GM23338 (cell line): ENCODE data around the gene RNF40. TPM values are rescaled to one million over a fixed set of nuclear protein-coding genes. Genes with fewer than 3 reads are reported as not detected.

ENCODE experiments used
- ATAC-seq: fragments of 200-7000 bp; cut with Tn5 transposase; 3 replicates; pipeline ENCODE4 v1.9.1; 2020
- DNase-seq: peaks from one replicate; pipeline ENCODE4 v3.0.0-alpha.2; 2015; ENCODE audit warnings: low spot score
- H2AFZ ChIP-seq: fragments of 200-600 bp; sonication (generic); 2 replicates; pipeline ENCODE4 v1.8.0; 2016; ENCODE audit warnings: antibody characterized with exemption, mild to moderate bottlenecking, moderate library complexity
- H3F3A ChIP-seq: fragments of 200-600 bp; sonication (generic); replicated peaks from 2 replicates; pipeline ENCODE4 v1.8.0; 2017; ENCODE audit warnings: antibody characterized with exemption, mixed run types, low read depth
- H3K27ac ChIP-seq: fragments of 200-600 bp; sonication (generic); 2 replicates; pipeline ENCODE4 v1.6.1; 2016; ENCODE audit warnings: low read depth
- H3K27me3 ChIP-seq: fragments of 200-600 bp; sonication (generic); 2 replicates; pipeline ENCODE4 v1.8.0; 2016; ENCODE audit warnings: mild to moderate bottlenecking, mixed run types, moderate library complexity; ENCODE audit not compliant: insufficient read depth
- H3K36me3 ChIP-seq: fragments of 200-600 bp; sonication (generic); 2 replicates; pipeline ENCODE4 v1.8.0; 2016; ENCODE audit warnings: mild to moderate bottlenecking; ENCODE audit not compliant: insufficient read depth
- H3K4me1 ChIP-seq: fragments of 200-600 bp; sonication (generic); 2 replicates; pipeline ENCODE4 v1.8.0; 2016; ENCODE audit warnings: mild to moderate bottlenecking, moderate library complexity; ENCODE audit not compliant: insufficient read depth
- H3K4me2 ChIP-seq: fragments of 200-600 bp; sonication (generic); 2 replicates; pipeline ENCODE4 v1.7.1; 2017; ENCODE audit warnings: mixed run types
- H3K4me3 ChIP-seq: fragments of 200-600 bp; sonication (generic); 2 replicates; pipeline ENCODE4 v1.6.1; 2016; ENCODE audit warnings: mixed run types
- H3K79me2 ChIP-seq: fragments of 200-600 bp; sonication (generic); replicated peaks from 2 replicates; pipeline ENCODE4 v1.8.0; 2017; ENCODE audit warnings: mild to moderate bottlenecking; ENCODE audit not compliant: insufficient read depth
- H3K9me2 ChIP-seq: fragments of 200-600 bp; sonication (generic); 2 replicates; pipeline ENCODE4 v1.8.0; 2017; ENCODE audit not compliant: insufficient read depth
- H4K20me1 ChIP-seq: fragments of 200-600 bp; sonication (generic); replicated peaks from 2 replicates; pipeline ENCODE4 v1.8.0; 2017; ENCODE audit warnings: mild to moderate bottlenecking; ENCODE audit not compliant: insufficient read depth
- H3K27ac Mint-ChIP-seq: 2 replicates; pipeline ENCODE4 v1.8.0; 2020; ENCODE audit warnings: inconsistent platforms, mild to moderate bottlenecking, moderate library complexity, mixed read lengths
- H3K27me3 Mint-ChIP-seq: 3 replicates; pipeline ENCODE4 v1.8.0; 2022; ENCODE audit warnings: low read depth, mild to moderate bottlenecking, moderate library complexity, mixed read lengths, inconsistent platforms; ENCODE audit not compliant: insufficient read depth, poor library complexity
- H3K36me3 Mint-ChIP-seq: 3 replicates; pipeline ENCODE4 v1.8.0; 2021; ENCODE audit warnings: low read depth, mild to moderate bottlenecking, inconsistent platforms, moderate library complexity, mixed read lengths
- H3K4me1 Mint-ChIP-seq: 3 replicates; pipeline ENCODE4 v1.8.0; 2020; ENCODE audit warnings: mild to moderate bottlenecking, inconsistent platforms, mixed read lengths
- H3K4me3 Mint-ChIP-seq: 3 replicates; pipeline ENCODE4 v1.8.0; 2021; ENCODE audit warnings: moderate library complexity, mild to moderate bottlenecking, inconsistent platforms, mixed read lengths
- H3K9me3 Mint-ChIP-seq: 3 replicates; pipeline ENCODE4 v1.8.0; 2020; ENCODE audit warnings: moderate library complexity, mild to moderate bottlenecking, inconsistent platforms, mixed read lengths
- CREB1 ChIP-seq: fragments of 250-450 bp; sonication (Bioruptor Pico); IDR thresholded peaks from 2 replicates; pipeline ENCODE4 v1.5.0; 2020; ENCODE audit warnings: low read depth, mild to moderate bottlenecking, moderate library complexity
- JUNB ChIP-seq: IDR thresholded peaks from one replicate; pipeline ENCODE4 v1.6.1; 2016; ENCODE audit warnings: antibody characterized with exemption; ENCODE audit not compliant: unreplicated experiment
- POLR2AphosphoS5 ChIP-seq: IDR thresholded peaks from 2 replicates; pipeline ENCODE4 v1.6.1; 2016; ENCODE audit warnings: antibody characterized with exemption, low read depth
- polyA plus RNA-seq: library from polyadenylated mRNA; unstranded; fragments of >200 nt; fragmentation: Nextera tagmentation; extraction: Ambion mirVana; gene quantifications from 2 replicates; pipeline ENCODE4 v1.2.1, GENCODE V29; 2016
- total RNA-seq: library from RNA; depleted of rRNA; stranded (reverse); fragments of >200 nt; shearing (Covaris generic); gene quantifications from 2 replicates; pipeline ENCODE4 v1.2.3, GENCODE V29; 2014
- TF ChIP-seq, protein P1 (sequence below): fragments of 250-450 bp; sonication (Bioruptor Pico); IDR thresholded peaks from 2 replicates; pipeline ENCODE4 v1.5.0; 2020; ENCODE audit warnings: mild to moderate bottlenecking, moderate library complexity
- TF ChIP-seq, protein P2 (sequence below): IDR thresholded peaks from 2 replicates; pipeline ENCODE4 v1.6.1; 2016; ENCODE audit warnings: antibody characterized with exemption
- TF ChIP-seq, protein P3 (sequence below): IDR thresholded peaks from one replicate; pipeline ENCODE4 v1.6.1; 2018; ENCODE audit warnings: antibody characterized with exemption; ENCODE audit not compliant: unreplicated experiment

The RNF40 gene
- total and polyA plus RNA-seq, 2 experiments from 2014 or later = 36.0 to 78.5 TPM

DNA sequence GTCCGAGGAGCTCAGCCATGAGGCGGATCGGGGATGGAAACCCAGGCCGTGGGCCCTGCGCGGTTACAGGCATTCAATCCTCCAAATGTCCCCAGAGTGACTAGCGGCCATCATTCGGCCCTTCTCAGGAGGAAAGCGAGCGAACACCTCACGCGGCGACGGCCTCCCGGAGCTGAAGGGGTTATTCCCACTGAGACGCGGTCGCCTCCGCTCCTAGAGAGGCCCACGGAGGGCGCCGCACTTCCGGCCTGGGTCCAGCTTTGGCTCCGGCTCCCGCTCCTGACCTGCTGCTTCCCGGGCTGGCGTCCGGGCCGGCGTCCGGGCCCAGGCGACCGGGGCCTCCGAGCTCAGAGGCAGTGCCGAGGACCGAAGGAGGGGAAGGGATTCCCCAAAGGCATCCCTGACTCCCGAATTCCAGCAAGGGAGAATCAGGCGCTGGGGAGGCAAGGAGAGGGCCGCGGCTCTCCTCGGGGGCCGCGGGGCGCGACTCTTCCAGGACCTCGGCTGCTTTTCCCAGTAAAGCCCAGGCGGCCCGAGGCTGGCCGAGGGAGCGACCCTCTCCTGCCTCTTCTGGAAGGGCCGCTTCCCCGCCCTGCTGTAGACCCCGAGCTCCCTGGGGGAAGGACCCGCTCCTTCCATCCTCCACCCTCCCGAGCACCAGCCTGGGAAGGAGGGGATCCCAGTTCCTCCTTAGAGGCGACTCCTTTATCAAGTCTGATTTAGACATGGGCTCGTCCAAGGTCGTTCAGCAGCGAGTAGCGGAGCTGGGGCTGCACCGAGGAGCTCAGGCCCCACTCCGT lies 43.4 kb downstream of the RNF40 start:
- H3K27me3 Mint-ChIP-seq = peaks cover 30% of the 10 kb centered on the region
- H3K4me2 ChIP-seq = peak overlapping the region; percentile 97
- TF ChIP-seq, protein P1, sequence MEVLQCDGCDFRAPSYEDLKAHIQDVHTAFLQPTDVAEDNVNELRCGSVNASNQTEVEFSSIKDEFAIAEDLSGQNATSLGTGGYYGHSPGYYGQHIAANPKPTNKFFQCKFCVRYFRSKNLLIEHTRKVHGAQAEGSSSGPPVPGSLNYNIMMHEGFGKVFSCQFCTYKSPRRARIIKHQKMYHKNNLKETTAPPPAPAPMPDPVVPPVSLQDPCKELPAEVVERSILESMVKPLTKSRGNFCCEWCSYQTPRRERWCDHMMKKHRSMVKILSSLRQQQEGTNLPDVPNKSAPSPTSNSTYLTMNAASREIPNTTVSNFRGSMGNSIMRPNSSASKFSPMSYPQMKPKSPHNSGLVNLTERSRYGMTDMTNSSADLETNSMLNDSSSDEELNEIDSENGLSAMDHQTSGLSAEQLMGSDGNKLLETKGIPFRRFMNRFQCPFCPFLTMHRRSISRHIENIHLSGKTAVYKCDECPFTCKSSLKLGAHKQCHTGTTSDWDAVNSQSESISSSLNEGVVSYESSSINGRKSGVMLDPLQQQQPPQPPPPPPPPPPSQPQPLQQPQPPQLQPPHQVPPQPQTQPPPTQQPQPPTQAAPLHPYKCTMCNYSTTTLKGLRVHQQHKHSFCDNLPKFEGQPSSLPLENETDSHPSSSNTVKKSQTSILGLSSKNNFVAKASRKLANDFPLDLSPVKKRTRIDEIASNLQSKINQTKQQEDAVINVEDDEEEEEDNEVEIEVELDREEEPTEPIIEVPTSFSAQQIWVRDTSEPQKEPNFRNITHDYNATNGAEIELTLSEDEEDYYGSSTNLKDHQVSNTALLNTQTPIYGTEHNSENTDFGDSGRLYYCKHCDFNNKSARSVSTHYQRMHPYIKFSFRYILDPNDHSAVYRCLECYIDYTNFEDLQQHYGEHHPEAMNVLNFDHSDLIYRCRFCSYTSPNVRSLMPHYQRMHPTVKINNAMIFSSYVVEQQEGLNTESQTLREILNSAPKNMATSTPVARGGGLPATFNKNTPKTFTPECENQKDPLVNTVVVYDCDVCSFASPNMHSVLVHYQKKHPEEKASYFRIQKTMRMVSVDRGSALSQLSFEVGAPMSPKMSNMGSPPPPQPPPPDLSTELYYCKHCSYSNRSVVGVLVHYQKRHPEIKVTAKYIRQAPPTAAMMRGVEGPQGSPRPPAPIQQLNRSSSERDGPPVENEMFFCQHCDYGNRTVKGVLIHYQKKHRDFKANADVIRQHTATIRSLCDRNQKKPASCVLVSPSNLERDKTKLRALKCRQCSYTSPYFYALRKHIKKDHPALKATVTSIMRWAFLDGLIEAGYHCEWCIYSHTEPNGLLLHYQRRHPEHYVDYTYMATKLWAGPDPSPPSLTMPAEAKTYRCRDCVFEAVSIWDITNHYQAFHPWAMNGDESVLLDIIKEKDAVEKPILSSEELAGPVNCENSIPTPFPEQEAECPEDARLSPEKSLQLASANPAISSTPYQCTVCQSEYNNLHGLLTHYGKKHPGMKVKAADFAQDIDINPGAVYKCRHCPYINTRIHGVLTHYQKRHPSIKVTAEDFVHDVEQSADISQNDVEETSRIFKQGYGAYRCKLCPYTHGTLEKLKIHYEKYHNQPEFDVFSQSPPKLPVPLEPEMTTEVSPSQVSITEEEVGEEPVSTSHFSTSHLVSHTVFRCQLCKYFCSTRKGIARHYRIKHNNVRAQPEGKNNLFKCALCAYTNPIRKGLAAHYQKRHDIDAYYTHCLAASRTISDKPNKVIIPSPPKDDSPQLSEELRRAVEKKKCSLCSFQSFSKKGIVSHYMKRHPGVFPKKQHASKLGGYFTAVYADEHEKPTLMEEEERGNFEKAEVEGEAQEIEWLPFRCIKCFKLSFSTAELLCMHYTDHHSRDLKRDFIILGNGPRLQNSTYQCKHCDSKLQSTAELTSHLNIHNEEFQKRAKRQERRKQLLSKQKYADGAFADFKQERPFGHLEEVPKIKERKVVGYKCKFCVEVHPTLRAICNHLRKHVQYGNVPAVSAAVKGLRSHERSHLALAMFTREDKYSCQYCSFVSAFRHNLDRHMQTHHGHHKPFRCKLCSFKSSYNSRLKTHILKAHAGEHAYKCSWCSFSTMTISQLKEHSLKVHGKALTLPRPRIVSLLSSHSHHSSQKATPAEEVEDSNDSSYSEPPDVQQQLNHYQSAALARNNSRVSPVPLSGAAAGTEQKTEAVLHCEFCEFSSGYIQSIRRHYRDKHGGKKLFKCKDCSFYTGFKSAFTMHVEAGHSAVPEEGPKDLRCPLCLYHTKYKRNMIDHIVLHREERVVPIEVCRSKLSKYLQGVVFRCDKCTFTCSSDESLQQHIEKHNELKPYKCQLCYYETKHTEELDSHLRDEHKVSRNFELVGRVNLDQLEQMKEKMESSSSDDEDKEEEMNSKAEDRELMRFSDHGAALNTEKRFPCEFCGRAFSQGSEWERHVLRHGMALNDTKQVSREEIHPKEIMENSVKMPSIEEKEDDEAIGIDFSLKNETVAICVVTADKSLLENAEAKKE = no peak
- peak; percentile 82 for TF ChIP-seq POLR2AphosphoS5
- peak; percentile 62; the same call in 1 of the 2 replicates for TF ChIP-seq CREB1
- TF ChIP-seq, protein P2, sequence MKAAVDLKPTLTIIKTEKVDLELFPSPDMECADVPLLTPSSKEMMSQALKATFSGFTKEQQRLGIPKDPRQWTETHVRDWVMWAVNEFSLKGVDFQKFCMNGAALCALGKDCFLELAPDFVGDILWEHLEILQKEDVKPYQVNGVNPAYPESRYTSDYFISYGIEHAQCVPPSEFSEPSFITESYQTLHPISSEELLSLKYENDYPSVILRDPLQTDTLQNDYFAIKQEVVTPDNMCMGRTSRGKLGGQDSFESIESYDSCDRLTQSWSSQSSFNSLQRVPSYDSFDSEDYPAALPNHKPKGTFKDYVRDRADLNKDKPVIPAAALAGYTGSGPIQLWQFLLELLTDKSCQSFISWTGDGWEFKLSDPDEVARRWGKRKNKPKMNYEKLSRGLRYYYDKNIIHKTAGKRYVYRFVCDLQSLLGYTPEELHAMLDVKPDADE = peak; percentile 51; the same call in 1 of the 2 replicates
- TF ChIP-seq JUNB = no peak
- TF ChIP-seq, protein P3, sequence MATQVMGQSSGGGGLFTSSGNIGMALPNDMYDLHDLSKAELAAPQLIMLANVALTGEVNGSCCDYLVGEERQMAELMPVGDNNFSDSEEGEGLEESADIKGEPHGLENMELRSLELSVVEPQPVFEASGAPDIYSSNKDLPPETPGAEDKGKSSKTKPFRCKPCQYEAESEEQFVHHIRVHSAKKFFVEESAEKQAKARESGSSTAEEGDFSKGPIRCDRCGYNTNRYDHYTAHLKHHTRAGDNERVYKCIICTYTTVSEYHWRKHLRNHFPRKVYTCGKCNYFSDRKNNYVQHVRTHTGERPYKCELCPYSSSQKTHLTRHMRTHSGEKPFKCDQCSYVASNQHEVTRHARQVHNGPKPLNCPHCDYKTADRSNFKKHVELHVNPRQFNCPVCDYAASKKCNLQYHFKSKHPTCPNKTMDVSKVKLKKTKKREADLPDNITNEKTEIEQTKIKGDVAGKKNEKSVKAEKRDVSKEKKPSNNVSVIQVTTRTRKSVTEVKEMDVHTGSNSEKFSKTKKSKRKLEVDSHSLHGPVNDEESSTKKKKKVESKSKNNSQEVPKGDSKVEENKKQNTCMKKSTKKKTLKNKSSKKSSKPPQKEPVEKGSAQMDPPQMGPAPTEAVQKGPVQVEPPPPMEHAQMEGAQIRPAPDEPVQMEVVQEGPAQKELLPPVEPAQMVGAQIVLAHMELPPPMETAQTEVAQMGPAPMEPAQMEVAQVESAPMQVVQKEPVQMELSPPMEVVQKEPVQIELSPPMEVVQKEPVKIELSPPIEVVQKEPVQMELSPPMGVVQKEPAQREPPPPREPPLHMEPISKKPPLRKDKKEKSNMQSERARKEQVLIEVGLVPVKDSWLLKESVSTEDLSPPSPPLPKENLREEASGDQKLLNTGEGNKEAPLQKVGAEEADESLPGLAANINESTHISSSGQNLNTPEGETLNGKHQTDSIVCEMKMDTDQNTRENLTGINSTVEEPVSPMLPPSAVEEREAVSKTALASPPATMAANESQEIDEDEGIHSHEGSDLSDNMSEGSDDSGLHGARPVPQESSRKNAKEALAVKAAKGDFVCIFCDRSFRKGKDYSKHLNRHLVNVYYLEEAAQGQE = no peak
- H4K20me1 ChIP-seq = no peaks in the 10 kb centered on the region
- no peaks in the 10 kb centered on the region for H3K79me2 ChIP-seq
- ATAC-seq (peak; percentile 92), DNase-seq (peak; percentile 89)
- no peaks in the 10 kb centered on the region for H3K9me2 ChIP-seq
- peaks cover 9% of the 10 kb centered on the region for H3K4me1 Mint-ChIP-seq
- H3K27me3 ChIP-seq = peaks cover 63% of the 10 kb centered on the region
- peaks cover 7% of the 10 kb centered on the region; the same call in 1 of the 2 replicates for H3K4me1 ChIP-seq
- H3F3A ChIP-seq = peaks cover 12% of the 10 kb centered on the region
- H2AFZ ChIP-seq = peak overlapping the region; percentile 100
- H3K36me3 ChIP-seq = no peaks in the 10 kb centered on the region
- peak overlapping the region; percentile 59; the same call in 1 of the 2 replicates for H3K27ac Mint-ChIP-seq
- H3K27ac ChIP-seq = no peak overlapping the region
- H3K4me3 ChIP-seq = peak overlapping the region; percentile 93
- H3K36me3 Mint-ChIP-seq = no peaks in the 10 kb centered on the region
- H3K4me3 Mint-ChIP-seq = peak overlapping the region; percentile 80
- peaks cover 3% of the 10 kb centered on the region; the same call in 1 of the 3 replicates for H3K9me3 Mint-ChIP-seq
